ENCODE measurements around the gene ZNF148. TPM values are rescaled to one million over a fixed set of nuclear protein-coding genes. Genes with fewer than 3 reads are reported as not detected.
"Not testable (repeated sequence)": the region's sequence is repeated elsewhere in the genome, so short reads cannot be mapped to it uniquely, and the experiment has no call there.

ZNF148 gene
- total RNA-seq, 2 donors from 2014 or later: 12.5 to 15.0 TPM

DNA sequence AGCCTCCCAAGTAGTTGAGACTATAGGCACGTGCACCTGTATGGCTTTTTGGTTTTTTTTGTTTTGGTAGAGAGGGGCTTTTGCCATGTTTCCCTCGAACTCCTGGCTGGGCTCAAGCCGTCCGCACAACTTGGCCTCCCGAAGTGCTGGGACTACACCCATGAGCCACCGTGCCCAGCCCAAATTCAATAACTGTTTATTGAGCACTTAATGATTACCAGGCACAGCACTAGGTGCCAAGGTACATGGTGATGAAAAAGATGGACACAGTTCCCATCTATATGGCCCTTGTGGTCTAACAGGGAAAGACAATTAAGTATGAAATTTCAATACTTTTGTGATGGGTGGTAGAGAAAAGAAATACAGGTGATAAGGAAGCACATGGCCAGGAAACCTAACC is 35.8 kb upstream of the ZNF148 start:
- WGBS, 2 donors: 81 to 84% methylated on average over 6 of the region's 6 CpGs
- intact Hi-C loops (cut with DNase I): no loop called here

DNA sequence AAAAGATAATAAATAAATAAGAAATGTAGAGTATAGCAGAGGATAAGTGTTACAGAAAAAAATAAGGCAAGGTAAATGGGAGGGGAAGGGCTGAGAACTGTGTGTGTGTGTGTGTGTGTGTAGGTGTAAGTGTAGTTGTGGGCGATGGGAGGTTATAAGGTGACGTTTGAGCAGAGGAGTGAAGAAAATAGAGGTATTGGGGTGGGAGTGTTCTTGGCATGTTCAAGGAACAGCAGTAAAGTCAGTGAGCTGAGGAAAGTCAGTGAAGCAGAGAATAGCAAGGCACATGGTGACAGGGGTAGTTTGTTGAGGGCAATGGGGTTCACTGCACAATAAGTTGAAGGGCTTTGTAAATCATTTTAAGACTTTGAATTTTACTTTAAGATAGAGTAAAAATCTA is 30.9 kb upstream of the ZNF148 start:
- Histone ChIP-seq H3K27me3 (no peaks in the 10 kb centered on the region), H3K36me3 (replicated peaks in 1 of 2; ENCODE audit: insufficient read depth in 1 of 2, low read depth in 2 of 2) (no peaks in the 10 kb centered on the region), H3K4me1 (no peaks in the 10 kb centered on the region), H3K4me3 (no peak overlapping the region), H3K9me3 (no peaks in the 10 kb centered on the region), H3K27ac (no peak overlapping the region)
- ATAC-seq (no peak), DNase-seq (no peak)
- WGBS, 2 donors: 81 to 95% methylated on average over 2 of the region's 2 CpGs
- intact Hi-C loops (cut with DNase I): no loop called here
- TF ChIP-seq, protein P1, sequence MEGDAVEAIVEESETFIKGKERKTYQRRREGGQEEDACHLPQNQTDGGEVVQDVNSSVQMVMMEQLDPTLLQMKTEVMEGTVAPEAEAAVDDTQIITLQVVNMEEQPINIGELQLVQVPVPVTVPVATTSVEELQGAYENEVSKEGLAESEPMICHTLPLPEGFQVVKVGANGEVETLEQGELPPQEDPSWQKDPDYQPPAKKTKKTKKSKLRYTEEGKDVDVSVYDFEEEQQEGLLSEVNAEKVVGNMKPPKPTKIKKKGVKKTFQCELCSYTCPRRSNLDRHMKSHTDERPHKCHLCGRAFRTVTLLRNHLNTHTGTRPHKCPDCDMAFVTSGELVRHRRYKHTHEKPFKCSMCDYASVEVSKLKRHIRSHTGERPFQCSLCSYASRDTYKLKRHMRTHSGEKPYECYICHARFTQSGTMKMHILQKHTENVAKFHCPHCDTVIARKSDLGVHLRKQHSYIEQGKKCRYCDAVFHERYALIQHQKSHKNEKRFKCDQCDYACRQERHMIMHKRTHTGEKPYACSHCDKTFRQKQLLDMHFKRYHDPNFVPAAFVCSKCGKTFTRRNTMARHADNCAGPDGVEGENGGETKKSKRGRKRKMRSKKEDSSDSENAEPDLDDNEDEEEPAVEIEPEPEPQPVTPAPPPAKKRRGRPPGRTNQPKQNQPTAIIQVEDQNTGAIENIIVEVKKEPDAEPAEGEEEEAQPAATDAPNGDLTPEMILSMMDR (IDR thresholded peaks at IDR 0.05): no peak
- no peak for TF ChIP-seq POLR2A (IDR thresholded peaks at IDR 0.05)

More for the DNA sequence above, 35.8 kb upstream of the ZNF148 start:
- no peak overlapping the region for H3K27ac ChIP-seq
- H3K4me3 ChIP-seq: no peak overlapping the region
- no peaks in the 10 kb centered on the region for H3K9me3 ChIP-seq
- TF ChIP-seq POLR2A (IDR thresholded peaks at IDR 0.05): no peak
- TF ChIP-seq, protein P1 (IDR thresholded peaks at IDR 0.05): no peak
- ATAC-seq (no peak), DNase-seq (no peak)
- no peaks in the 10 kb centered on the region for H3K4me1 ChIP-seq
- H3K27me3 ChIP-seq: no peaks in the 10 kb centered on the region
- no peaks in the 10 kb centered on the region for H3K36me3 ChIP-seq (replicated peaks in 1 of 2; ENCODE audit: insufficient read depth in 1 of 2, low read depth in 2 of 2)

DNA sequence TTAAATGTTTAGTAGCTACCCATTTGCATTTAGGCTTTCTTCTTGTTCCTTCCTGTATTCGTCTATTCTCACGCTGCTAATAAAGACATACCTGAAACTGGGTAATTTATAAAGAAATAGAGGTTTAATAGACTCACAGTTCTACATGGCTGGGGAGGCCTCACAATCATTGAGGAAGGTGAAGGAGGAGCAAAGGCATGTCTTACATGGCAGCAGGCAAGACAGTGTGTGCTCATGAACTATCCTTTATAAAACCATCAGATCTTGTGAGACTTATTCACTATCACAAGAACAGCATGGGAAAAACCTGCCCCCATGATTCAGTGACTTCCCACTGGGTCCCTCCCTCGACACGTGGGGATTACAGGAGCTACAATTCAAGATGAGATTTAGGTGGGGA is 30.4 kb upstream of the ZNF148 start:
- H3K9me3 ChIP-seq; H3K27me3 ChIP-seq; H3K36me3 ChIP-seq (replicated peaks in 1 of 2; ENCODE audit: insufficient read depth in 1 of 2, low read depth in 2 of 2); H3K27ac ChIP-seq; ATAC-seq; H3K4me1 ChIP-seq; DNase-seq; H3K4me3 ChIP-seq; intact Hi-C loops (cut with DNase I): not testable (repeated sequence)
- WGBS, 2 donors: 91 to 92% methylated on average over 4 of the region's 4 CpGs

DNA sequence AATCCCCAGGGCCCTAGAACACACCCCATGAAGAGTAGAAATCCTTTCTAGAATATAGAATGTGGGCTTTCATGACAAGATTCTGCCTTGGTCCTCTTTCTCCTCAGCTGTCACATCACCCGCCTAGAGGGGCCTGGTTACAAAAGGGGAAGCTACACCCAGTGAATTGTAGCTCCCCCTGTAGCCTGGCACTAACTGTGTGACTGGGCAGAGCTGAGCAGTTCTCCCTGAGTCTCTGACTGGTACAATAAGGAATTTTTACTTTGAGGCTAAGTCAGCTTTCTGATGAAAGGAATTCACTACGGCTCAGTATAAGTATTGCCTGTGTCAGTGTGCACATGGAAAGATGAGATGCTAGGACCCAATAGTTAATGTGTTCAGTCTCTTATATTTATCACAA is 28.7 kb upstream of the ZNF148 start:
- Histone ChIP-seq H3K27me3 (no peaks in the 10 kb centered on the region), H3K4me3 (no peak overlapping the region), H3K4me1 (no peaks in the 10 kb centered on the region), H3K27ac (no peak overlapping the region), H3K36me3 (replicated peaks in 1 of 2; ENCODE audit: insufficient read depth in 1 of 2, low read depth in 2 of 2) (no peaks in the 10 kb centered on the region), H3K9me3 (no peaks in the 10 kb centered on the region)
- DNase-seq: no peak
- TF ChIP-seq, protein P1 (IDR thresholded peaks at IDR 0.05): no peak
- TF ChIP-seq POLR2A (IDR thresholded peaks at IDR 0.05): no peak
- 70 to 88% methylated on average over 2 of the region's 2 CpGs for WGBS, 2 donors
- ATAC-seq: no peak
- intact Hi-C loops (cut with DNase I): no loop called here

DNA sequence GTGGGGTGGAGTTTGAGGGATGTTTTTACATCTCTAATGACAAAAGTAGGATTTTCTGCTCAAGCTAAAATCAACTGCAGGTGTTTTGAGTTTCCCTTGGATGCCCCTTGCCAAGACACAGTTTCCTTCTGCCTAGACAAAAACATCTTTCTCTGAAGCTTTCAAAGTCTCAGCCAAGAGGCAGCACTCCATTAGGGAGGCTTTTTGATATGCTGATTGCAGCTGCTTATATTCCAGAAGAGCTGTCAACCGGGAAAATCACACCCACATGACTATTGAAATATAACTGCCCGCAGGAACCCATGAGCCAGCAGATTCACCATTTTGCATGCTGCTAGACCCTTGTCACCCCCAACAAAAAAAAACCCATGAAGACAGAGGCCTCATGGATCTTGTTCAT is 27.5 kb upstream of the ZNF148 start:
- no peak overlapping the region for H3K27ac ChIP-seq
- intact Hi-C loops (cut with DNase I): no loop called here

More for the DNA sequence above, 27.5 kb upstream of the ZNF148 start:
- TF ChIP-seq, protein P1 (IDR thresholded peaks at IDR 0.05): no peak
- no peak for TF ChIP-seq POLR2A (IDR thresholded peaks at IDR 0.05)
- Histone ChIP-seq H3K9me3 (no peaks in the 10 kb centered on the region), H3K4me1 (no peaks in the 10 kb centered on the region), H3K36me3 (replicated peaks in 1 of 2; ENCODE audit: insufficient read depth in 1 of 2, low read depth in 2 of 2) (no peaks in the 10 kb centered on the region), H3K4me3 (no peak overlapping the region), H3K27me3 (no peaks in the 10 kb centered on the region)
- ATAC-seq (no peak), DNase-seq (no peak)
- 73 to 88% methylated on average over 2 of the region's 2 CpGs for WGBS, 2 donors
